HCT116 (cell line): ENCODE results near the gene SH3PXD2A. TPM values are rescaled to one million over a fixed set of nuclear protein-coding genes. Genes with fewer than 3 reads are reported as not detected.

Source experiments
- ATAC-seq: fragments of 200-7000 bp; cut with Tn5 transposase; 2 replicates; pipeline ENCODE4 v1.9.1; 2020; ENCODE audit warnings: mild to moderate bottlenecking, moderate library complexity
- BruUV-seq: library from RNA; stranded (reverse); fragments of 400-500 nt; replicated peaks from 2 replicates; lab custom pipeline; 2021; lab: Mats Ljungman, UMichigan
- CTCF ChIA-PET: fragments of 300-600 bp; sonication (Branson Sonifier 250); formaldehyde crosslinking; loops from one replicate; lab custom pipeline; 2021; ENCODE audit warnings: antibody characterized with exemption; lab: Charles Lee
- POLR2A ChIA-PET: fragments of 300-600, 350-600 bp; sonication (Branson Sonifier 250); formaldehyde crosslinking; loops from one replicate; lab custom pipeline; 2021; ENCODE audit warnings: antibody characterized with exemption; lab: Charles Lee
- RAD21 ChIA-PET, 2 experiments: fragments of 300-600 bp; sonication (Branson Sonifier 250); formaldehyde crosslinking; loops; one replicate each; lab custom pipeline; 2023; ENCODE audit warnings: low total read pairs in 2 of 2; ENCODE audit not compliant: uncharacterized antibody in 2 of 2, unreplicated experiment in 2 of 2, low non-redundant PET in 1 of 2; lab: Charles Lee
- DNase-seq: peaks from one replicate; pipeline ENCODE4 v3.0.0-alpha.2; 2010; ENCODE audit warnings: low read depth, low spot score
- H2AFZ ChIP-seq: fragments of 200-600 bp; shearing (Covaris generic), sonication (generic); 2 replicates; pipeline ENCODE4 v1.6.1; 2017; ENCODE audit warnings: low read depth, mixed run types, mixed read lengths, antibody characterized with exemption, low read length; ENCODE audit not compliant: poor library complexity, severe bottlenecking
- H3K27ac ChIP-seq: 2 replicates; pipeline ENCODE4 v1.5.1; 2012; ENCODE audit warnings: low read depth, low read length
- H3K27me3 ChIP-seq: fragments of 200-600 bp; sonication (generic); 2 replicates; pipeline ENCODE4 v1.6.1; 2016; ENCODE audit warnings: mixed run types, low read length, mixed read lengths; ENCODE audit not compliant: insufficient read depth
- H3K36me3 ChIP-seq, 2 experiments: fragments of 200-500 bp in 1 of 2; fragments of 200-600 bp in 1 of 2; sonication (Bioruptor generic) in 1 of 2; sonication (generic) in 1 of 2; 2 replicates each; pipeline versions ENCODE4 v1.5.1 to v1.6.1; 2014 to 2016; ENCODE audit warnings: low read length in 2 of 2, inconsistent platforms in 1 of 2, mixed read lengths in 1 of 2, mixed run types in 1 of 2; ENCODE audit not compliant: insufficient read depth in 2 of 2, control insufficient read depth in 1 of 2
- H3K4me1 ChIP-seq, 2 experiments: fragments of 200-600 bp in 1 of 2; sonication (generic) in 1 of 2; 2 replicates each; pipeline versions ENCODE4 v1.5.1 to v1.6.1; 2012 to 2017; ENCODE audit warnings: low read length in 2 of 2, inconsistent platforms in 1 of 2, mild to moderate bottlenecking in 1 of 2, mixed read lengths in 1 of 2, mixed run types in 1 of 2, moderate library complexity in 1 of 2; ENCODE audit not compliant: insufficient read depth in 2 of 2, control insufficient read depth in 1 of 2
- H3K4me2 ChIP-seq: fragments of 200-600 bp; sonication (generic); 2 replicates; pipeline ENCODE4 v1.6.1; 2017; ENCODE audit warnings: mixed run types, low read length, mixed read lengths
- H3K4me3 ChIP-seq, 2 experiments: fragments of 200-600 bp in 1 of 2; sonication (generic) in 1 of 2; replicated peaks in 1 of 2; 2 replicates each; pipeline ENCODE4 v1.5.1; 2011 to 2016; ENCODE audit warnings: low read length in 2 of 2, control low read depth in 1 of 2, low read depth in 1 of 2, mild to moderate bottlenecking in 1 of 2, mixed read lengths in 1 of 2, mixed run types in 1 of 2
- H3K79me2 ChIP-seq: fragments of 200-600 bp; sonication (generic); 2 replicates; pipeline ENCODE4 v1.6.1; 2017; ENCODE audit warnings: mild to moderate bottlenecking, mixed run types, low read length, moderate library complexity, mixed read lengths; ENCODE audit not compliant: insufficient read depth
- H3K9ac ChIP-seq: fragments of 200-600 bp; sonication (generic); 2 replicates; pipeline ENCODE4 v1.6.1; 2016; ENCODE audit warnings: low read length, mixed read lengths
- H3K9me2 ChIP-seq: fragments of 200-600 bp; sonication (generic), shearing (Covaris generic); 2 replicates; pipeline ENCODE4 v1.6.1; 2017; ENCODE audit warnings: mixed run types, mild to moderate bottlenecking, moderate library complexity; ENCODE audit not compliant: insufficient read depth
- H3K9me3 ChIP-seq, 2 experiments: fragments of 200-500 bp in 1 of 2; fragments of 200-600 bp in 1 of 2; sonication (Bioruptor generic) in 1 of 2; sonication (generic) in 1 of 2; 2 replicates each; pipeline ENCODE4 v1.6.1; 2014 to 2017; ENCODE audit warnings: low read length in 2 of 2, mixed read lengths in 2 of 2, inconsistent platforms in 1 of 2, low read depth in 1 of 2, mild to moderate bottlenecking in 1 of 2, mixed run types in 1 of 2, moderate library complexity in 1 of 2; ENCODE audit not compliant: control insufficient read depth in 1 of 2, insufficient read depth in 1 of 2
- H4K20me1 ChIP-seq: fragments of 200-600 bp; sonication (generic), shearing (Covaris generic); 2 replicates; pipeline ENCODE4 v1.6.1; 2017; ENCODE audit warnings: mixed run types, mild to moderate bottlenecking, moderate library complexity; ENCODE audit not compliant: insufficient read depth
- ATF3 ChIP-seq: IDR thresholded peaks from 2 replicates; pipeline ENCODE4 v1.6.1; 2012
- CBX3 ChIP-seq: IDR thresholded peaks from 2 replicates; pipeline ENCODE4 v1.6.1; 2012; ENCODE audit warnings: low read depth
- CEBPB ChIP-seq: IDR thresholded peaks from 2 replicates; pipeline ENCODE4 v1.6.1; 2012; ENCODE audit warnings: low read depth
- CTCF ChIP-seq, 3 experiments: fragments of 200-600 bp in 1 of 3; sonication (generic) in 1 of 3; IDR thresholded peaks in 2 of 3; conservative IDR thresholded peaks in 1 of 3; 2 replicates each; pipeline ENCODE4 v1.5.1; 2012 to 2017; ENCODE audit warnings: low read depth in 2 of 3, low read length in 2 of 3, antibody characterized with exemption in 1 of 3, borderline replicate concordance in 1 of 3, control low read depth in 1 of 3, mild to moderate bottlenecking in 1 of 3, mixed read lengths in 1 of 3, mixed run types in 1 of 3, moderate library complexity in 1 of 3; ENCODE audit not compliant: insufficient read depth in 1 of 3
- EGR1 ChIP-seq: IDR thresholded peaks from 2 replicates; pipeline ENCODE4 v1.6.1; 2012; ENCODE audit warnings: low read depth
- EZH2 ChIP-seq: fragments of 200-600 bp; sonication (generic); IDR thresholded peaks from 2 replicates; pipeline ENCODE4 v1.6.1; 2017; ENCODE audit warnings: antibody characterized with exemption, mixed run types
- EZH2phosphoT487 ChIP-seq: fragments of 200-600 bp; IDR thresholded peaks from 2 replicates; pipeline ENCODE4 v1.6.1; 2018; ENCODE audit warnings: antibody characterized with exemption, borderline replicate concordance
- FOSL1 ChIP-seq: IDR thresholded peaks from 2 replicates; pipeline ENCODE4 v1.6.1; 2012; ENCODE audit warnings: low read depth
- JUND ChIP-seq: IDR thresholded peaks from 2 replicates; pipeline ENCODE4 v1.6.1; 2012
- REST ChIP-seq: IDR thresholded peaks from 2 replicates; pipeline ENCODE4 v1.6.1; 2012; ENCODE audit warnings: low read depth
- SIN3A ChIP-seq: IDR thresholded peaks from 2 replicates; pipeline ENCODE4 v1.6.1; 2012; ENCODE audit warnings: low read depth
- SRF ChIP-seq: IDR thresholded peaks from 2 replicates; pipeline ENCODE4 v1.6.1; 2012; ENCODE audit warnings: low read depth
- YY1 ChIP-seq: IDR thresholded peaks from 2 replicates; pipeline ENCODE4 v1.6.1; 2011; ENCODE audit warnings: low read length, low read depth, moderate library complexity, mild to moderate bottlenecking; ENCODE audit not compliant: insufficient replicate concordance; ENCODE audit errors: extremely low read depth
- ZBTB33 ChIP-seq: IDR thresholded peaks from 2 replicates; pipeline ENCODE4 v1.6.1; 2011; ENCODE audit warnings: mild to moderate bottlenecking, low read length, moderate library complexity; ENCODE audit not compliant: insufficient replicate concordance; ENCODE audit errors: extremely low read depth
- intact Hi-C: fragments of 100-400 bp; cut with micrococcal nuclease; formaldehyde crosslinking; loops from 2 replicates; pipeline ENCODE4 v1.10.0; 2022
- total RNA-seq: library from RNA; stranded (reverse); gene quantifications from one replicate; pipeline ENCODE4 v1.2.1, GENCODE V29; 2021; ENCODE audit not compliant: unreplicated experiment

SH3PXD2A gene
- total RNA-seq, 1 experiment from 2014 or later, result 8.7 TPM

GRCh38 chr10:103677486-103678177 lies 177.7 kb downstream of the SH3PXD2A start:
- CTCF ChIA-PET, result interaction anchor here (0.8 kb wide), 1 partner anchor 79 kb away, joined by 3 read pairs; no protein-coding TSS in a partner anchor
- H3K27me3 ChIP-seq, result no peaks in the 10 kb centered on the region
- no peak for ATAC-seq
- TF ChIP-seq SRF, result no peak
- TF ChIP-seq CTCF (IDR thresholded peaks at IDR 0.05 in 2 of 3, conservative IDR thresholded peaks at IDR 0.05 in 1 of 3; ENCODE audit: borderline replicate concordance in 1 of 3, insufficient read depth in 1 of 3, low read depth in 2 of 3, low read length in 2 of 3), result no peak
- TF ChIP-seq SIN3A, result no peak
- no peak for TF ChIP-seq CEBPB
- TF ChIP-seq REST, result no peak
- no peak for TF ChIP-seq EGR1
- TF ChIP-seq EZH2, result no peak
- TF ChIP-seq EZH2phosphoT487, result no peak
- TF ChIP-seq ATF3, result no peak
- no peak for TF ChIP-seq CBX3
- TF ChIP-seq YY1, result no peak
- TF ChIP-seq ZBTB33, result no peak
- no peak for TF ChIP-seq JUND
- no peak for TF ChIP-seq FOSL1
- TF ChIP-seq, all 23 proteins: peak for 0
- H3K9me2 ChIP-seq, result no peaks in the 10 kb centered on the region
- no TSS peak for BruUV-seq
- no peaks in the 10 kb centered on the region for H3K9me3 ChIP-seq
- no peak overlapping the region for H3K4me3 ChIP-seq
- H3K36me3 ChIP-seq, result no peaks in the 10 kb centered on the region
- intact Hi-C loops, result no loop called here
- no peaks in the 10 kb centered on the region for H3K79me2 ChIP-seq
- H4K20me1 ChIP-seq, result no peaks in the 10 kb centered on the region
- ChIA-PET POLR2A (no interaction called here), RAD21 (no interaction called here)
- H3K4me2 ChIP-seq, result no peak overlapping the region
- H2AFZ ChIP-seq, result no peak overlapping the region
- H3K27ac ChIP-seq, result no peak overlapping the region
- H3K9ac ChIP-seq, result no peak overlapping the region
- peaks cover 6 to 8% of the 10 kb centered on the region in 2 experiments; a peak in 3 of 4 replicates for H3K4me1 ChIP-seq
- DNase-seq, result no peak
